ENCODE results near the gene CCDC181. TPM values are rescaled to one million over a fixed set of nuclear protein-coding genes. Genes with fewer than 3 reads are reported as not detected.

Gene CCDC181
- total RNA-seq, 2 experiments from 2014 or later, result not detected

DNA sequence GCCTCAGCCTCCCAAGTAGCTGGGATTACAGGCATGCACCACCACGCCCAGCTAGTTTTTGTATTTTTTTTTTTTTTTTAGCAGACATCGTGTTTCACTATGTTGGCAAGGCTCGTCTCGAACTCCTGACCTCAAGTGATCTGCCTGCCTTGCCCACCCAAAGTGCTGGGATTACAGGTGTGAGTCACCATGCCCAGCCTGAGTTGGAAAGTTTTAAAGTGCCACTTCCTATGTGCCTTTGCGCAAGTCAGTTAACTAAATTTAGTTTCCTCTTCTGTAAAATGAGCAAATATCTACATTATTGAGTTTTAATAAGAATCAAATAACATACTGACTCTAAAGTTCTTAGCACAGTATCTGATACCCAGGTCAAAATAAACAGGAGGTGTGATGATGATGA is 46.1 kb upstream of the CCDC181 start:
- no peaks in the 10 kb centered on the region for H3K4me1 ChIP-seq (ENCODE audit: insufficient read depth, low read length)
- no peak overlapping the region for H3K4me3 ChIP-seq (ENCODE audit: low read length)
- ChIA-PET POLR2A (interaction anchor here (0.9 kb wide), 1 partner anchor 9 kb away, joined by 4 read pairs; no protein-coding TSS in a partner anchor), CTCF (no interaction called here)
- H3K27ac ChIP-seq (ENCODE audit: low read depth in 1 of 2, low read length in 2 of 2), result no peak overlapping the region
- peaks cover 4% of the 10 kb centered on the region for H3K36me3 ChIP-seq (ENCODE audit: insufficient read depth, low read length)
- Mint-ChIP-seq H3K9me3 (no peaks in the 10 kb centered on the region), H3K27me3 (no peaks in the 10 kb centered on the region), H3K4me3 (no peak overlapping the region), H3K27ac (no peak overlapping the region), H3K36me3 (ENCODE audit: low read depth) (peaks cover 9% of the 10 kb centered on the region), H3K4me1 (ENCODE audit: low read depth) (no peaks in the 10 kb centered on the region)
- DNase-seq (no peak), ATAC-seq (ENCODE audit: poor library complexity) (no peak)
- H3K9me3 ChIP-seq (ENCODE audit: control insufficient read depth in 1 of 2, insufficient read depth in 1 of 2, low read length in 2 of 2), result no peaks in the 10 kb centered on the region
- no peaks in the 10 kb centered on the region for H3K27me3 ChIP-seq (ENCODE audit: control insufficient read depth in 1 of 2, insufficient read depth in 2 of 2, low read length in 2 of 2)
- TF ChIP-seq, protein P1, sequence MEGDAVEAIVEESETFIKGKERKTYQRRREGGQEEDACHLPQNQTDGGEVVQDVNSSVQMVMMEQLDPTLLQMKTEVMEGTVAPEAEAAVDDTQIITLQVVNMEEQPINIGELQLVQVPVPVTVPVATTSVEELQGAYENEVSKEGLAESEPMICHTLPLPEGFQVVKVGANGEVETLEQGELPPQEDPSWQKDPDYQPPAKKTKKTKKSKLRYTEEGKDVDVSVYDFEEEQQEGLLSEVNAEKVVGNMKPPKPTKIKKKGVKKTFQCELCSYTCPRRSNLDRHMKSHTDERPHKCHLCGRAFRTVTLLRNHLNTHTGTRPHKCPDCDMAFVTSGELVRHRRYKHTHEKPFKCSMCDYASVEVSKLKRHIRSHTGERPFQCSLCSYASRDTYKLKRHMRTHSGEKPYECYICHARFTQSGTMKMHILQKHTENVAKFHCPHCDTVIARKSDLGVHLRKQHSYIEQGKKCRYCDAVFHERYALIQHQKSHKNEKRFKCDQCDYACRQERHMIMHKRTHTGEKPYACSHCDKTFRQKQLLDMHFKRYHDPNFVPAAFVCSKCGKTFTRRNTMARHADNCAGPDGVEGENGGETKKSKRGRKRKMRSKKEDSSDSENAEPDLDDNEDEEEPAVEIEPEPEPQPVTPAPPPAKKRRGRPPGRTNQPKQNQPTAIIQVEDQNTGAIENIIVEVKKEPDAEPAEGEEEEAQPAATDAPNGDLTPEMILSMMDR (IDR thresholded peaks at IDR 0.05), result no peak
- intact Hi-C loops (cut with DNase I, micrococcal nuclease), result no loop called here

DNA sequence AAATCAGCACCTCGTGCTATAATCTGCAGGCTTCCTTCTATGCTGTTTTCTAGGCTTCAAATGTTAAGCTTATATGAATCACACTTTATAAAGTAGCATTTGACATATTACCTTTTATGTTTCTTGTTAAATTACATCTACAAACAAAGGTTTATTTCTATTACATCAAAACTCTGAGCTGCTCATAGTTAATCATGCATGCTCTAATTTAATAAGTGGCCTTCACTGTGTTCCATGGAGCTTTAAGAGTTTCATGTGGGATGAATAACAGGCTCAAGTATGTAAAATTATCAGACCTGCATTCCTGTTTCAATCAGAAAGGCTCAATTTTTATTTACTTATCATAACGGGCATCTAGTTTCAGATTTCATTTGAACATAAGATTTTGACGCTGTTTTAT is 45.5 kb upstream of the CCDC181 start:
- Histone ChIP-seq H3K4me3 (ENCODE audit: low read length) (no peak overlapping the region), H3K4me1 (ENCODE audit: insufficient read depth, low read length) (no peaks in the 10 kb centered on the region), H3K36me3 (ENCODE audit: insufficient read depth, low read length) (peaks cover 4% of the 10 kb centered on the region), H3K9me3 (ENCODE audit: control insufficient read depth in 1 of 2, insufficient read depth in 1 of 2, low read length in 2 of 2) (no peaks in the 10 kb centered on the region), H3K27ac (ENCODE audit: low read depth in 1 of 2, low read length in 2 of 2) (no peak overlapping the region), H3K27me3 (ENCODE audit: control insufficient read depth in 1 of 2, insufficient read depth in 2 of 2, low read length in 2 of 2) (no peaks in the 10 kb centered on the region)
- ChIA-PET POLR2A (interaction anchor here (0.9 to 1.3 kb wide), 2 partner anchors 8 to 14 kb away, joined by 3 to 4 read pairs; no protein-coding TSS in a partner anchor), CTCF (no interaction called here)
- no peak for DNase-seq
- Mint-ChIP-seq H3K9me3 (no peaks in the 10 kb centered on the region), H3K36me3 (ENCODE audit: low read depth) (peaks cover 5% of the 10 kb centered on the region), H3K27me3 (no peaks in the 10 kb centered on the region), H3K4me1 (ENCODE audit: low read depth) (no peaks in the 10 kb centered on the region), H3K27ac (no peak overlapping the region), H3K4me3 (no peak overlapping the region)
- TF ChIP-seq, protein P1 (IDR thresholded peaks at IDR 0.05), result no peak
- intact Hi-C loops (cut with DNase I, micrococcal nuclease), result no loop called here
- ATAC-seq (ENCODE audit: poor library complexity), result no peak

DNA sequence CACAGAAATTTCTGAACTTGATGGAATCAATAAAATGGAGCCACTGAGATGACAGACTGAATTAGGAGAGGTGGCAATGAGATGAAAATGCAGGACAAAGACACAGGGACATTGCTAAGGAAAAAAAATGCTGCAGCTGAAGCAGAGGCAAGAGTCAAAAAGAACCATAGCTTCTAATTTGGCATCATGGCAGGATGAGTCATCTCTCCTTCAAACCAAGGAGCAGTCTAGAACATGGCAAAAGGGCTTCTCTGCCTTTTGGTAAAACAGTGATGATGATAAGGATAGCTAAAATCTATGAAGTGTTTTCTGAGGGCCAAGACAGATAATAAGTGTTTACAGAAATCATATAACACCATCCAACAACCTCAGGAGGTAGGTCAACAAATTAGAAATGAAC is 41.7 kb upstream of the CCDC181 start:
- no peaks in the 10 kb centered on the region for H3K9me3 ChIP-seq (ENCODE audit: control insufficient read depth in 1 of 2, insufficient read depth in 1 of 2, low read length in 2 of 2)
- no peak overlapping the region for H3K27ac Mint-ChIP-seq
- H3K36me3 Mint-ChIP-seq (ENCODE audit: low read depth), result peaks cover 8% of the 10 kb centered on the region
- no peak overlapping the region for H3K27ac ChIP-seq (ENCODE audit: low read depth in 1 of 2, low read length in 2 of 2)
- intact Hi-C loops (cut with DNase I, micrococcal nuclease), result loop anchor here (5.0 to 10.0 kb wide), 2 partner anchors 78 to 246 kb away; partner anchors contain the start of gene SELL (in 1 of the 2)
- TF ChIP-seq, protein P1 (IDR thresholded peaks at IDR 0.05), result no peak
- H3K4me1 ChIP-seq (ENCODE audit: insufficient read depth, low read length), result no peaks in the 10 kb centered on the region
- no peaks in the 10 kb centered on the region for H3K4me1 Mint-ChIP-seq (ENCODE audit: low read depth)
- CTCF ChIA-PET, result no interaction called here
- H3K27me3 Mint-ChIP-seq, result no peaks in the 10 kb centered on the region
- ATAC-seq (ENCODE audit: poor library complexity) (no peak), DNase-seq (no peak)
- H3K4me3 ChIP-seq (ENCODE audit: low read length), result no peak overlapping the region
- no peaks in the 10 kb centered on the region for H3K27me3 ChIP-seq (ENCODE audit: control insufficient read depth in 1 of 2, insufficient read depth in 2 of 2, low read length in 2 of 2)
- no peak overlapping the region for H3K4me3 Mint-ChIP-seq
- no peaks in the 10 kb centered on the region for H3K9me3 Mint-ChIP-seq
- POLR2A ChIA-PET, result no interaction called here
- H3K36me3 ChIP-seq (ENCODE audit: insufficient read depth, low read length), result no peaks in the 10 kb centered on the region

Data from CD4-positive, alpha-beta T cell (primary cell).